ENCODE results near the gene PHB1. TPM values are rescaled to one million over a fixed set of nuclear protein-coding genes. Genes with fewer than 3 reads are reported as not detected.
"Not testable (repeated sequence)": the region's sequence is repeated elsewhere in the genome, so short reads cannot be mapped to it uniquely, and the experiment has no call there.

The PHB1 gene
- total RNA-seq, 1 donor from 2014 or later, result 52.5 TPM

GRCh38 chr17:49378311-49378710 is 36.4 kb downstream of the PHB1 start:
- DNase-seq, result no peak

GRCh38 chr17:49375544-49375943 is 39.1 kb downstream of the PHB1 start:
- DNase-seq, result no peak

- no peak for DNase-seq
These were observed 41.6 kb downstream of the PHB1 start for GRCh38 chr17:49373115-49373514.

DNA sequence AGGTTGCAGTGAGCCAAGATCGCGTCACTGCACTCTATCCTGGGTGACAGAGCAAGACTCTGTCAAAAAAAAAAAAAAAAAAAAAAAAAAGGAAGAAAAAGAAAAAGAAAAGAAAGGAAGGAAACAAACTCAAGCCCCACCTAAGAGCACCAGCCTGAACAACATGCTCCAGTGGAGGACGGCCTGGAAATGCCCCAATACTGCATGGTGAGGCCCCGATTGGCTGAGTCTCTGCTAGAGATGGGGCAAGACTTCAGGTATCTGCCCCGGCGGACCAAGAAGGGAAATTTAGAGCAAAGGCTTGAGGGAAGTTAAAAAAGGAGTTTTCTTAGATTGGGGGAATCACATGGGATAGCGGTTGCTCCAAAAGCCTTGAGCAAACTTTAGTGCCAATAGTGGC is 42.3 kb downstream of the PHB1 start:
- DNase-seq, result no peak

DNA sequence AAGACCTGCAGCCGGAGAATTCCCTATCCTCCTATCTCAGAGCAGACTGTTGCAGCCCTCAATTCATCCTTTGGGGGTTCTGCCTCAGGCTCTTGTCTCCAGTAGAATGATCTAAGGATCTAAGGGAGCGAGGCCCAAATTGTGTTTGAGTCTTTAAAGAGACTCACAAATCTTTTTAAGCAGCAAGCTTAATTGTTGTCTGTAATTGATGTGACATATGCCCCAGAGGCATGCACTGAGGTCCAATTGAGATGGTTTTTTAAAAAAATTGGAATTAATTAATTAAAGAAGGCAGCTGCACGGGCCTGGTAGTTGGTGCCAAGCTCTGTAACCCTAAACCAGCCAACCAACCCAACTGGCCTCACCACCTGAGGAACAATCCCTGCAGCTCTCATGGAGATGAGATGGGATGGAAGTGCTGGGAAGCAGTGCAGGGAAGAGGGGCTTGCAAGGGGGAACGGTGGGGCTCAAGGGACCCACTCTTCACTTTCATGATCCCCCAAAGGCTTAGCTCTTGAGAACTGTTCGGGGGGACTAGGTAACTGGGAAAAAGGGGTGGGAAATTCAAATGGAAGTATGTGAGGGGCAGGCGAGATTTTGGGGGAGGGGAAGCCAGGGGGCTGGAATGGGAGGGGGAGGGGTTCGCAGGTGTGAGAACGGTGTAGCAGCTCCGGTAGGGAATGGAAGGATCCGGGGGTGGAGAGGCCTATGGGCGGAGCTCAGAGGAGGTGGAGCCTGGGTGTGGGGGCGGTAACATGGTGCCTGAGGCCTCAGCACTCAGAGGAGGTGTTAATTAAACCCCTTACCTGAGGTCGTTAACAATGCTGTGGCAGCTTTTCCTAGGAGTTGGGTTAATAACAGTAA is 43.5 kb downstream of the PHB1 start:
- no peak for DNase-seq

GRCh38 chr17:49369760-49370159 is 44.9 kb downstream of the PHB1 start:
- no peak for DNase-seq

DNA sequence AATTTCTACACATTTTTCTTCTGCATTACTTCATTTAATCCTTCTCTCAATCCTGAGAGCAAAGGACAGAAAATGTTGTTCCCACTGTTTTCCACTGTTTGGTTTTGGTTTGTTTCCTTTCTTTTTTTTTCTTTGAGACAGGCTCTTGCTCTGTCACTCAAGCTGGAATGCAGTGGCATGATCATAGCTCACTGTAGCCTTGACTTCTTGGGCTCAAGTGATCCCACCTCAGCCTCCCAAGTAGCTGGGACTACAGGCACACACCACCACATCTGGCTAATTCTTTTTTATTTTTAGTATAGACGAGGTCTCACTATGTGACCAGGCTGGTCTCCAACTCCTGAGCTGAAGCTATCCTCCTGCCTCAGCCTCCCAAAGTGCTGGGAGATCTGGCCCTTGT is 45.6 kb downstream of the PHB1 start:
- DNase-seq, result no peak

DNA sequence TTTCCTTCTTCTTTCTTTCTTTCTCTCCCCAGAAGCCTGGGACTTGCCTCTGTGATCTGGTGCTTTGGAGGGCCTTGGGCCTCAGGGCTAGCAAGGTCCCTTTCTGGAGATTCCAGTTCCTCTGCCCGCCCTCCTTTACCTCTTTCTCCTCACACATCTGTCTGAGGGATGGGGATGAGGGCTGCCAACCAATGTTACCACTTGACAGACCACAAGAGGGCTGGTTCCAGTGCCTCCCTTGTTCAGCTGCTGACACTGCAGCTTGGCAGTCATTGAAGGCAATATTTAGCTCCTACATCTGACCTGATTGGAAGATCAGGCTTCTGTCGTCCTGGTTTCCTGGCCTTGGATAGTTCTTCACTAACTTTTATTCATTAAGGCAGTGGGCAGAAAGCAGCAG is 49.0 kb downstream of the PHB1 start:
- DNase-seq, result no peak

DNA sequence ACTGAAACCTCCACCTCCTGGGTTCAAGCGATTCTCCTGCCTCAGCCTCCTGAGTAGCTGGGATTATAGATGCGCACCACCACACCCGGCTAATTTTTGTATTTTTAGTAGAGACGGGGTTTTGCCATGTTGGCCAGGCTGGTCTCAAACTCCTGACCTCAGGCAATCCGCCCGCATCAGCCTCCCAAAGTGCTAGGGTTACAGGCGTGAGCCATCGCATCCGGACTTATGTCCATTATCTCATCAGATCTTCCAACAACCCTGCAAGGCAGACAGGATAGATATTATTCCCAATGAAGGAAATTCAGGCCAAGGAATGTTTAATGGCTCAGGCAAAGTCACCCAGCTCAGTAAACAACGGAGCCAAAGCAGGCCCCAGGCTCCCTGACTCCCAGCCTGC is 49.6 kb downstream of the PHB1 start:
- DNase-seq, result not testable (repeated sequence)

GRCh38 chr17:49364119-49364518 is 50.6 kb downstream of the PHB1 start:
- no peak for DNase-seq

DNA sequence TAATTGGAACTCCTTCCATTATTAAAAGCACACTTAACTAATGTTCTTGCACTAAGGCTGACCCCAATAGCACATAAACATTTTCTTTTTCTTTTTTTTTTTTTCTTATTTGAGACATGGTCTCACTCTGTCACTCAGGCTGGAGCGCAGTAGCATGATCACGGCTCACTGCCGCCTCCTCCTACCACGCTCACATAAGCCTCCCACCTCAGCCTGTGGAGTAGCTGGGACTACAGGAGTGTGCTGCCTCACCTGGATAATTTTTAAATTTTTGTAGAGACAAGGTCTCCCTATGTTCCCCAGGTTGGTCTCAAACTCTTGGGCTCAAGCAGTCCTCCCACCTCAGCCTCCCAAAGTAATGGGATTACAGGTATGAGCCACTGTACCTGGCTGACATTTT is 51.4 kb downstream of the PHB1 start:
- no peak for DNase-seq

DNA sequence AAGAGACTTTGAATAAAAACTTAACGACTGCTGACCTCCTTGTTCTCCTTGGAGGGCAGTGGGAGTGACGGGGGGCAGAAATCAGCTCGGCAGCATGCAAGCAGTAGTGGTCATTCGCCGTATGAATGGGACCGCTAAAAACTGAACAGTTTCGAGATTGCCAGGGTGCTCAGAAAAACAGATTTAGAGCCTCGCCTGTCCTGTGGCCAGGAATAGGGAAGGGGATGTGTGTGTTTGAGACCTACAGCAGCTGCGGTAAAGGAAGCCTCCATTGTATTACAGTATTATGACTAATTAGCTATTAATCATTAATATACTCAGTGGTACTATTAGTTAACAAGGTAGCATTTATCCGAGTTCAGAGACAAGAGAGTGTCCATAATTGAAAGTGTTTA is 52.0 kb downstream of the PHB1 start:
- no peak for DNase-seq

GRCh38 chr17:49361902-49362722 is 52.6 kb downstream of the PHB1 start, which contains the start of gene ZNF652:
ZNF652 (minus strand) TSS chr17:49362250; CDS start chr17:49317725, 44,525 bp downstream.
- DNase-seq, result peak; percentile 78

GRCh38 chr17:49361129-49361901 is 53.4 kb downstream of the PHB1 start:
- no peak for DNase-seq

DNA sequence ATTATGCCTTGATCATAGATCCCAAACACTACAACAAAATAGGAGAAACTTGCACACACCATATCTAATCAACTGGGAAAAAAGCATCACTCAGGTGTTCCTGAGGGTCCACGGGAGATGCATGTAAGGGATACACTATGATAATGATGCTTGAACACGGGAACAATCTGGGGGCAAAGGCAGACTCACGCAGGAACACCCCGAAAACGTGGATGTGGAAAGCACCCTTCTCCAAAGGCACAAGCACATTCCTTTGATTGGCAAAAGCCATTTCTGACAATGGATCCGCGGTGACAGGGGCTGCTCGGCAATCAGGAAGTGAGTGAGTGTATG is 53.9 kb downstream of the PHB1 start:
- DNase-seq, result no peak

GRCh38 chr17:49359990-49360795 is 54.5 kb downstream of the PHB1 start:
- no peak for DNase-seq

DNA sequence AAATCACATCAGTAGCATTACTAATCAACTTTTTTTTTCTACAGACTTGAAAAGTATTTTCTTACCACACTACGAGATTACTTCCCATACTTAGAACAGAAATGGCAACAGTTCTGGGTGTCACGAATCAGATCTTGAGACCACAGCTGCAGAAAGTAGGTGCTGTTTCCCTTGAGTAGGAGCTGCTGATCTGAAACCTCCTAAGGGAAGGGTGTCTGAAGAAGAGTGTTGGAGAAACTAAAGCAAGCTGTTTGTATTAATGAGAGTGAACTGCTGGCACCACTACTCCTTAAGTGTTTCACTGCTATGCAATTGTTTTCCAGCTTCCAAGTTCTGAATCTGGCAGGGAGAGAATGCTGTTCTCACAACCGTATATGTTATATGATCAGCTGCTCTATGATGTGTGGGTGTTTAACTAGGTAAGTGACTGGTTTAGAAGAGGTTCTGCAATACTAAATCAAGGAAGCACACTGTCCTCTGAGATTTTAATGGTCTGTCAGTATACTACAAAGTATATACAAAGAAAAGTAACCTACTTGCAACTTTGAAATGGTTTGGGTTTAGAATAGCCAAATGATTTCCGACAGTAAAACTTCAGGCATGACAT is 55.9 kb downstream of the PHB1 start:
- DNase-seq, result no peak

GRCh38 chr17:49357516-49357915 is 57.2 kb downstream of the PHB1 start:
- DNase-seq, result peak; percentile 8

GRCh38 chr17:49356320-49356719 is 58.4 kb downstream of the PHB1 start:
- no peak for DNase-seq

All from skin of body (tissue), 2 donors.